ENCODE data around the gene OR2AP1. TPM values are rescaled to one million over a fixed set of nuclear protein-coding genes. Genes with fewer than 3 reads are reported as not detected.

The OR2AP1 gene
- polyA plus RNA-seq, 3 donors, result not detected

- H3K36me3 ChIP-seq (replicated peaks in 1 of 2; ENCODE audit: control insufficient read depth in 1 of 2, insufficient read depth in 2 of 2, low read length in 2 of 2), result no peaks in the 10 kb centered on the region
- H3K27ac Mint-ChIP-seq, result no peak overlapping the region
- H3K4me3 ChIP-seq (replicated peaks in 1 of 3; ENCODE audit: low read depth in 2 of 3, low read length in 3 of 3), result no peak overlapping the region
- H3K9me3 Mint-ChIP-seq, result peaks cover 0 to 7% (median 5%) of the 10 kb centered on the region in 7 donors
- no peaks in the 10 kb centered on the region for H3K4me1 Mint-ChIP-seq
- DNase-seq, result no peak
- no peaks in the 10 kb centered on the region for H3K36me3 Mint-ChIP-seq
- H3K79me2 ChIP-seq (ENCODE audit: insufficient read depth, low read length), result no peaks in the 10 kb centered on the region
- intact Hi-C loops (cut with micrococcal nuclease), result no loop called here
- no peaks in the 10 kb centered on the region for H3K27me3 ChIP-seq (ENCODE audit: control insufficient read depth in 2 of 2, insufficient read depth in 2 of 2, low read length in 2 of 2)
- TF ChIP-seq CTCF (IDR thresholded peaks at IDR 0.05), result no peak
- no peak overlapping the region for H3K9ac ChIP-seq (ENCODE audit: insufficient read depth, low read length, poor library complexity, severe bottlenecking)
- peaks cover 0 to 3% of the 10 kb centered on the region in 2 donors for H3K9me3 ChIP-seq (replicated peaks in 1 of 2; ENCODE audit: control insufficient read depth in 1 of 2, insufficient read depth in 1 of 2, low read length in 2 of 2)
- H3K4me3 Mint-ChIP-seq, result no peak overlapping the region
- H2AFZ ChIP-seq (ENCODE audit: insufficient read depth, low read depth, low read length, poor library complexity, severe bottlenecking), result no peak overlapping the region
- H3K27ac ChIP-seq (ENCODE audit: low read depth in 1 of 2, low read length in 2 of 2), result no peak overlapping the region
- no peaks in the 10 kb centered on the region for H3K4me1 ChIP-seq (ENCODE audit: control insufficient read depth in 1 of 2, insufficient read depth in 2 of 2, low read length in 2 of 2)
- H3K27me3 Mint-ChIP-seq (ENCODE audit: low read depth in 3 of 3), result peaks cover 0 to 2% (median 1%) of the 10 kb centered on the region in 3 donors
- H4K20me1 ChIP-seq (ENCODE audit: insufficient read depth, low read length), result no peaks in the 10 kb centered on the region
- H3K4me2 ChIP-seq (replicated peaks; ENCODE audit: extremely low read depth, low read length, poor library complexity, severe bottlenecking), result no peak overlapping the region
Measured at GRCh38 chr12:55548756-55549155, 23.5 kb upstream of the OR2AP1 start.

- Histone ChIP-seq H3K4me3 (replicated peaks in 1 of 3; ENCODE audit: low read depth in 2 of 3, low read length in 3 of 3) (no peak within 1 kb of the TSS), H3K79me2 (ENCODE audit: insufficient read depth, low read length) (no peaks in the 10 kb centered on the region), H3K4me2 (replicated peaks; ENCODE audit: extremely low read depth, low read length, poor library complexity, severe bottlenecking) (no peak within 1 kb of the TSS), H3K4me1 (ENCODE audit: control insufficient read depth in 1 of 2, insufficient read depth in 2 of 2, low read length in 2 of 2) (no peaks in the 10 kb centered on the region), H3K9me3 (replicated peaks in 1 of 2; ENCODE audit: control insufficient read depth in 1 of 2, insufficient read depth in 1 of 2, low read length in 2 of 2) (peaks cover 0 to 3% of the 10 kb centered on the region in 2 donors), H3K27me3 (ENCODE audit: control insufficient read depth in 2 of 2, insufficient read depth in 2 of 2, low read length in 2 of 2) (no peaks in the 10 kb centered on the region), H4K20me1 (ENCODE audit: insufficient read depth, low read length) (no peaks in the 10 kb centered on the region), H3K36me3 (replicated peaks in 1 of 2; ENCODE audit: control insufficient read depth in 1 of 2, insufficient read depth in 2 of 2, low read length in 2 of 2) (no peaks in the 10 kb centered on the region), H2AFZ (ENCODE audit: insufficient read depth, low read depth, low read length, poor library complexity, severe bottlenecking) (no peak within 1 kb of the TSS), H3K27ac (ENCODE audit: low read depth in 1 of 2, low read length in 2 of 2) (no peak within 1 kb of the TSS), H3K9ac (ENCODE audit: insufficient read depth, low read length, poor library complexity, severe bottlenecking) (no peak within 1 kb of the TSS)
- Mint-ChIP-seq H3K4me1 (no peaks in the 10 kb centered on the region), H3K4me3 (no peak within 1 kb of the TSS), H3K27me3 (ENCODE audit: low read depth in 3 of 3) (peaks cover 0 to 4% (median 1%) of the 10 kb centered on the region in 3 donors), H3K9me3 (peaks cover 0 to 7% (median 5%) of the 10 kb centered on the region in 7 donors), H3K27ac (no peak within 1 kb of the TSS), H3K36me3 (no peaks in the 10 kb centered on the region)
- DNase-seq, result no peak
- 73% methylated on average over 2 of the region's 2 CpGs for WGBS (ENCODE audit: insufficient coverage)
- TF ChIP-seq CTCF (IDR thresholded peaks at IDR 0.05), result no peak
- intact Hi-C loops (cut with micrococcal nuclease), result no loop called here
Measured at GRCh38 chr12:55549302-55549701, 23.0 kb upstream of the OR2AP1 start, which contains the start of gene OR6C4. Gene OR6C4, plus strand, starts transcription at chr12:55549602. Its CDS starts 1,625 bp downstream, at chr12:55551227.

Measured in CD14-positive monocyte (primary cell).